ENCODE data around the gene ZNF791. TPM values are rescaled to one million over a fixed set of nuclear protein-coding genes. Genes with fewer than 3 reads are reported as not detected.

Gene ZNF791
- total and polyA plus RNA-seq, 10 donors = 6.8 to 64.9 (median 30.9) TPM

DNA sequence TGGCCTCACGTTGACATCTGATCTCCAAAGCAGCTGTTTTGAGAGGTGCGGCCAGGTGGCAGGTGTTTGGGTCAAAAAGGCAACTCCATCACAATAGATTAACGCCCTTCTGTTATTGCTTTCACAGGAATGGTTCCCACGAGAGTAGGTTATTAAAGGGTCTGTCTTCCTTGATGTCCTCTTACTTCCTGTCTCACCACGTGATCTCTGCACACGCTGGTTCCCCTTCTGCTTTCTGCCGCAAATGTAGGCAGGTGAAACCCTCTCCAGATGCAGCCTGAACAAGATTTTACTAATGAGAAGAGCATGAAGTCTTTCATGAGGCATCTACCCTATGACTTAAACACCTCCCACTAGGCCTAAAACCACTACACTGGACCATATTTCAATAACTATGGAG lies 36.7 kb upstream of the ZNF791 start:
- H3K9me3 ChIP-seq = peaks cover 0 to 11% (median 2%) of the 10 kb centered on the region in 8 donors
- H3K27me3 ChIP-seq (replicated peaks in 1 of 7) = no peaks in the 10 kb centered on the region
- 26 to 37% (median 35%) methylated on average over 7 of the region's 7 CpGs for WGBS, 5 donors
- H3K27ac ChIP-seq = peak overlapping the region in 7 of 8 donors; percentile 42 to 75 (median 58)
- H3K4me3 ChIP-seq = no peak overlapping the region
- TF ChIP-seq POLR2AphosphoS5 (IDR thresholded peaks at IDR 0.05) (peak in 1 of 3 donors; percentile 65), POLR2A (IDR thresholded peaks at IDR 0.05) (no peak)
- H3K36me3 ChIP-seq = peaks cover 0 to 20% (median 5%) of the 10 kb centered on the region in 6 donors
- peak; percentile 80 for DNase-seq
- peaks cover 0 to 31% (median 11%) of the 10 kb centered on the region in 6 donors for H3K4me1 ChIP-seq
- intact Hi-C loops (cut with DNase I; ENCODE audit: low total_unique reads) = no loop called here

DNA sequence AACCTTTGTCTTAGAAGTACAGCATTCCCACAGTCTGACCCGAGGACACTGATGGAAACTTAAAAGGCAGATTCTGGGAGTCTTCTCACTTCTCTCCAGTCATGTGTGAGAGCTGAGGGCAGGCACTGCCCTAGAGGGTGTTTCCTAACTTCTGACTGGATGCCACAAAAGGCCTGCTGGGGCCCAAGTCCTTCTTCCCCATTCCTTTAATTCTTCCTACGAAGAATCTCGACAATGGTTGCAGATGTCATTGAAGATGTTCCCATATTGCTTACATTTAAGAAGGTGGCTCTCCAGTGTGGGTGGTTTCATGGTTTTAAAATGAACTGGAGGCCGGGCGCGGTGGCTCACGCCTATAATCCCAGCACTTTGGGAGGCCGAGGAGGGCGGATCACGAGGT lies 32.1 kb upstream of the ZNF791 start:
- TF ChIP-seq, protein P1, sequence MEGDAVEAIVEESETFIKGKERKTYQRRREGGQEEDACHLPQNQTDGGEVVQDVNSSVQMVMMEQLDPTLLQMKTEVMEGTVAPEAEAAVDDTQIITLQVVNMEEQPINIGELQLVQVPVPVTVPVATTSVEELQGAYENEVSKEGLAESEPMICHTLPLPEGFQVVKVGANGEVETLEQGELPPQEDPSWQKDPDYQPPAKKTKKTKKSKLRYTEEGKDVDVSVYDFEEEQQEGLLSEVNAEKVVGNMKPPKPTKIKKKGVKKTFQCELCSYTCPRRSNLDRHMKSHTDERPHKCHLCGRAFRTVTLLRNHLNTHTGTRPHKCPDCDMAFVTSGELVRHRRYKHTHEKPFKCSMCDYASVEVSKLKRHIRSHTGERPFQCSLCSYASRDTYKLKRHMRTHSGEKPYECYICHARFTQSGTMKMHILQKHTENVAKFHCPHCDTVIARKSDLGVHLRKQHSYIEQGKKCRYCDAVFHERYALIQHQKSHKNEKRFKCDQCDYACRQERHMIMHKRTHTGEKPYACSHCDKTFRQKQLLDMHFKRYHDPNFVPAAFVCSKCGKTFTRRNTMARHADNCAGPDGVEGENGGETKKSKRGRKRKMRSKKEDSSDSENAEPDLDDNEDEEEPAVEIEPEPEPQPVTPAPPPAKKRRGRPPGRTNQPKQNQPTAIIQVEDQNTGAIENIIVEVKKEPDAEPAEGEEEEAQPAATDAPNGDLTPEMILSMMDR (IDR thresholded peaks at IDR 0.05 in 8 of 11, conservative IDR thresholded peaks at IDR 0.05 in 3 of 11) = no peak
- no peak for TF ChIP-seq POLR2A (IDR thresholded peaks at IDR 0.05)
- TF ChIP-seq POLR2AphosphoS5 (IDR thresholded peaks at IDR 0.05) = no peak
- no peak for DNase-seq
- 97 to 98% (median 97%) methylated on average over 10 of the region's 10 CpGs for WGBS, 5 donors
- Histone ChIP-seq H3K9me3 (peaks cover 14 to 55% (median 34%) of the 10 kb centered on the region in 8 donors), H3K4me3 (no peak overlapping the region), H3K4me1 (peaks cover 0 to 14% (median 9%) of the 10 kb centered on the region in 6 donors), H3K27me3 (replicated peaks in 1 of 7) (no peaks in the 10 kb centered on the region), H3K27ac (no peak overlapping the region), H3K36me3 (peaks cover 20 to 62% (median 38%) of the 10 kb centered on the region in 6 donors)
- intact Hi-C loops (cut with DNase I; ENCODE audit: low total_unique reads) = no loop called here

DNA sequence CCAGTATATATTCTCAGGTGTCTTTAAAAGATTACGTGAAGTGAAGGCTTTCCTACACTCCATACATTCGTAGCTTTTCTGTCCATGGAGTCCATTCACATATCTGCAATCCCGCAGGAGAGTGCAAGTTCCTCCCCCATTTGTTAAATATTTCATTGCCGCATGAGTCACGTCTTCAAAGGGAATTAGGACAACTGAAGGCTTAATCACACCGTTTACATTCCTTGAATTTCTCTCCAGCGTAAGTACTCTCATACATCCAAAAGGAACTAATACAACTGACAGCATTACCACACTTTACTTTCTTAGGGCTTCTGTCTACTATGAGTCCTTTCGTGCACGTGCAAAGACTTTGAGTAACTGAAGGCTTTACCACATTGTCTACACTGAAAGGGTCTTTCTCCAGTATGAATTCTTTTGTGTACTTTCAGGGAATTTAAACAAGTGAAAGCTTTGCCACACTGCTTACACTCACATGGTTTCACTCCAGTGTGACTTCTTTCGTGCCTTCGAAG lies 30.5 kb upstream of the ZNF791 start:
- no peak for DNase-seq
- intact Hi-C loops (cut with DNase I; ENCODE audit: low total_unique reads) = no loop called here
- Histone ChIP-seq H3K4me3 (no peak overlapping the region), H3K27ac (no peak overlapping the region), H3K36me3 (peaks cover 20 to 70% (median 38%) of the 10 kb centered on the region in 6 donors), H3K4me1 (no peaks in the 10 kb centered on the region), H3K9me3 (peaks cover 14 to 55% (median 34%) of the 10 kb centered on the region in 8 donors), H3K27me3 (replicated peaks in 1 of 7) (no peaks in the 10 kb centered on the region)
- WGBS, 5 donors = 96 to 98% (median 96%) methylated on average over 11 of the region's 11 CpGs
- TF ChIP-seq, protein P1 (IDR thresholded peaks at IDR 0.05 in 8 of 11, conservative IDR thresholded peaks at IDR 0.05 in 3 of 11) = no peak
- TF ChIP-seq POLR2A (IDR thresholded peaks at IDR 0.05) (no peak), POLR2AphosphoS5 (IDR thresholded peaks at IDR 0.05) (no peak)

DNA sequence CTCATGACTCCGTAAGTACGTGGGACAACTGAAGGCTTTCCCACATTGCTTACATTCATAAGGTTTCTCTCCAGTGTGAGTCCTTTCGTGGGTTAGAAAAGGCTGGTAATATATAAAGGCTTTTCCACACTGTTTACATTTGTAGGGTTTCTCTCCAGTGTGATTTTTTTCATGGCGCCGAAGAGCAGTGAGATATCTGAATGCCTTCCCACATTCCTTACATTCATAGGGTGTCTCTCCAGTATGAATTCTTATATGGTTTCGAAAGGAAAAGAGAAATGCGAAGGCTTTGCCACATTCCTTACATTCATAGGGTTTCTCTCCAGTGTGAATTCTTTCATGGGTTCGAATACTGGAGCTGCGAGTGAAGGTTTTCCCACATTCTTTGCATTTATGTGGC lies 29.6 kb upstream of the ZNF791 start:
- no peaks in the 10 kb centered on the region for H3K27me3 ChIP-seq (replicated peaks in 1 of 7)
- WGBS, 5 donors = 88 to 98% (median 90%) methylated on average over 9 of the region's 9 CpGs
- H3K4me1 ChIP-seq = no peaks in the 10 kb centered on the region
- TF ChIP-seq POLR2A (IDR thresholded peaks at IDR 0.05) = no peak
- no peak for TF ChIP-seq POLR2AphosphoS5 (IDR thresholded peaks at IDR 0.05)
- TF ChIP-seq, protein P1 (IDR thresholded peaks at IDR 0.05 in 8 of 11, conservative IDR thresholded peaks at IDR 0.05 in 3 of 11) = no peak
- no peak for DNase-seq
- peaks cover 20 to 72% (median 38%) of the 10 kb centered on the region in 6 donors for H3K36me3 ChIP-seq
- intact Hi-C loops (cut with DNase I; ENCODE audit: low total_unique reads) = no loop called here
- H3K9me3 ChIP-seq = peaks cover 14 to 55% (median 34%) of the 10 kb centered on the region in 8 donors
- no peak overlapping the region for H3K4me3 ChIP-seq
- no peak overlapping the region for H3K27ac ChIP-seq
